ENCODE measurements around the gene ARRDC2.

- no peak for TF ChIP-seq RB1 (IDR thresholded peaks at IDR 0.05; ENCODE audit: borderline replicate concordance)
- no peak for TF ChIP-seq POU2F2 (IDR thresholded peaks at IDR 0.05; ENCODE audit: borderline replicate concordance, low read depth, low read length)
- TF ChIP-seq EZH2 (IDR thresholded peaks at IDR 0.05; ENCODE audit: borderline replicate concordance, control insufficient read depth, low read depth, low read length), result no peak
- no peak for TF ChIP-seq POLR2AphosphoS2 (IDR thresholded peaks at IDR 0.05; ENCODE audit: low read depth, low read length)
- TF ChIP-seq BHLHE40 (IDR thresholded peaks at IDR 0.05; ENCODE audit: borderline replicate concordance in 1 of 2, low read depth in 2 of 2, low read length in 1 of 2), result no peak
- TF ChIP-seq FOS (IDR thresholded peaks at IDR 0.05; ENCODE audit: borderline replicate concordance, extremely low read depth, insufficient read length), result no peak
- no peak for TF ChIP-seq FOXK2 (IDR thresholded peaks at IDR 0.05)
These were observed 54.1 kb downstream of the ARRDC2 start for GRCh38 chr19:18062028-18062427.

Measured in GM12878 (cell line).